Measurements from ENCODE around the gene CFAP65.

- TF ChIP-seq, protein P1, sequence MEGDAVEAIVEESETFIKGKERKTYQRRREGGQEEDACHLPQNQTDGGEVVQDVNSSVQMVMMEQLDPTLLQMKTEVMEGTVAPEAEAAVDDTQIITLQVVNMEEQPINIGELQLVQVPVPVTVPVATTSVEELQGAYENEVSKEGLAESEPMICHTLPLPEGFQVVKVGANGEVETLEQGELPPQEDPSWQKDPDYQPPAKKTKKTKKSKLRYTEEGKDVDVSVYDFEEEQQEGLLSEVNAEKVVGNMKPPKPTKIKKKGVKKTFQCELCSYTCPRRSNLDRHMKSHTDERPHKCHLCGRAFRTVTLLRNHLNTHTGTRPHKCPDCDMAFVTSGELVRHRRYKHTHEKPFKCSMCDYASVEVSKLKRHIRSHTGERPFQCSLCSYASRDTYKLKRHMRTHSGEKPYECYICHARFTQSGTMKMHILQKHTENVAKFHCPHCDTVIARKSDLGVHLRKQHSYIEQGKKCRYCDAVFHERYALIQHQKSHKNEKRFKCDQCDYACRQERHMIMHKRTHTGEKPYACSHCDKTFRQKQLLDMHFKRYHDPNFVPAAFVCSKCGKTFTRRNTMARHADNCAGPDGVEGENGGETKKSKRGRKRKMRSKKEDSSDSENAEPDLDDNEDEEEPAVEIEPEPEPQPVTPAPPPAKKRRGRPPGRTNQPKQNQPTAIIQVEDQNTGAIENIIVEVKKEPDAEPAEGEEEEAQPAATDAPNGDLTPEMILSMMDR (IDR thresholded peaks at IDR 0.05) = no peak
- TF ChIP-seq POLR2AphosphoS5 (IDR thresholded peaks at IDR 0.05; ENCODE audit: low read depth, low read length) (no peak), SIN3A (IDR thresholded peaks at IDR 0.05; ENCODE audit: borderline replicate concordance, insufficient read depth, low read depth, low read length) (no peak)
Measured at GRCh38 chr2:219023045-219023605, 18.2 kb downstream of the CFAP65 start.

All from Panc1 (cell line).